ENCODE data around the gene MSI2.

MSI2 gene

DNA sequence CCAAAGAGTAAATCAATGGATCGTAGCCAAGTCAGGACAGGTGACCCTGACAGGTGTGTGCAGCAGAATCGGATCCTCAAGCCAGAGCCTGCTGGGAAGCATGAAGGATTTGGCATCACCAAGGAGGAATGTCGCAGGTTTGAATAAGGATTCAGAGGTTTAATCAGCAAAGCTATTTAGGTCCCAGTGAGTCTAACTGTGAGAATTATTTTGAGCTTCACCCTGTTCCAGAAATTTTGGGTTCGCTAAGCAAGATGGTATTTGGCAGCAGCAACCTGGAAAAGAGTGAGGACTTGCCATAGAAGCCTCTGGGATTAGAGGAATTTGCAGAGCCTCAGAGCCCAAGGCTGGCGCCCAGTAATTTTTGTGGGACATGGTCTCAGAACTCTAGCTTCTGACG is 315.7 kb downstream of the MSI2 start:
- DNase-seq (ENCODE audit: low read depth, low spot score), result no peak

DNA sequence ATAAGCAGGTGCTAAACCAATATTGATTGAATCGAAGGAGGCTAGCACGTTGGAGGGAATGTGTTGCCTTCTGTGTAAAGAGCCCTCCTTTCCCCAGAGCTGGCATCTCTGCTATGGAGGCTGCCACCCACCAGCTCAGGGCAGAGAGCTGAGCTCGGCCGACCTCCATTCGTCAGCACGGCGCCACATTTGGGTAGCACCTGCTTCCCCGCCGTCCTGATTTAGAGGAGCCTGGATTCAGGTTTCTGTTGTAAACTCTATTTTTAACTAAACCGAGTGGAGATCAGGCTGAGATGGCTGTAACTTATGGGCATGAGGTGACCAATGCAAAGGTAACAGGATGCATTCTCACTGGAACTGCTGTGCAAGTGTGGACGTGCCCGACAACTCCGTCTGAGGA is 316.3 kb downstream of the MSI2 start:
- DNase-seq (ENCODE audit: low read depth, low spot score), result no peak

GRCh38 chr17:57574040-57574513 is 317.8 kb downstream of the MSI2 start:
- no peak for DNase-seq (ENCODE audit: low read depth, low spot score)

DNA sequence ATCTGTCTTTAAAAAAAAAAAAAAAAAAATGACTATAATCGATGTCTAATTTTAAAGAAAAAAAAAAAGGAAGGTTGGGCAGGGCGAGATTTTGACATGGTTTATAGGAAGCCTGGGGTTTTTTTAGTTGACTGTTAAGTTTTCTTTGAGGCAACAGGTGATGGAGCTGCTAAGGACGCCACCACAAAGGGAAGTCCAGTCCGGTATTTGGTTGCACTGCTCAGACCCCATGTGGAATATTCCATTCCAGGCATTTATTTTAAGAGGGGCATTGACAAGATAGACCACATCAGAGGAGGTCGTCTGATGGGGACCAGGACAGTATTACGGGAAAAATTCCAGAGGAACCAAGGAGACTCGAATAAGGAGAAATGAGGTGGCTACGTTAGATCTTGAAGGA is 320.4 kb downstream of the MSI2 start:
- DNase-seq (ENCODE audit: low read depth, low spot score), result no peak

DNA sequence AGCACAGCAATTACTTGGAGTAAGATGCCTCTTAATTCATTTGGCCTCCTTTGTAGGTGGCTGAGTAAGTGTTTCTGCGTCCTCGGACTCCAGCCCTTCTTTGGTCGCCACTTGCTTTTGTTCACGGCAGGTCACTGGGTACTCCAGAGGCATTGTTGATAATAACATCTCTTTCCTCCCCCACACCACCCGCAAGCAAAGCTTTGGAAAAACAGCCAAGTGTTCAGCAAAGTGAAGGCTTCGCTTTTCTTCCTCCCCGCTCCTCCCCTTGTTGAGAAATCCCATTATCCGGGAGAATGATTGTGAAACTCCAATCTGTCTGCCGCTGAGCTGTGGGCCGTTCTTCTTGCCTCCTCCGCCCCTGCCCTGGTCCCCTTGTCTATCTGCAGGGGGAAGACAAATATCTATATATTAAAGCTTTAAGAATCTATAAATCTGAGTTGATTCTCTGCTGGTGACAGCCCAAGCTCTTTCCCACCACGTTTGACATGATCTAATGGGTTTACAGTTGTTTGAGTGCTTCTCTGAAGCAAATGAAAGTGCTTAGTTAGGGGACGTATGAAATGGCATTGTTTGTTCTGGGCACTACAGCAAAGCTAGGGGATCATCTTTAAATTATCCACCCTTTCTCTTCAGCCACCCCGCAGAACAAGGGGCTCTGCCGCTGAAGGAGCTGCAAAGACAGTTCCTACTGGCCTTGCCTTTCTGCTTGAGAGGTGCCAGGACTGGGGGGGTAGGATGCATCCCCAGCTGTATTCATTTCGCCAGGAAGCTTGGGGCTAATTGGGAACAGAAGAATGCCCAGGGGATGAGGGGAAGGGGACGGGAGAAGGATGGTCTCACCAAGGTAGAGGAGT is 321.7 kb downstream of the MSI2 start:
- no peak for DNase-seq (ENCODE audit: low read depth, low spot score)

- no peak for DNase-seq (ENCODE audit: low read depth, low spot score)
Measured at GRCh38 chr17:57578608-57579225, 322.4 kb downstream of the MSI2 start.

DNA sequence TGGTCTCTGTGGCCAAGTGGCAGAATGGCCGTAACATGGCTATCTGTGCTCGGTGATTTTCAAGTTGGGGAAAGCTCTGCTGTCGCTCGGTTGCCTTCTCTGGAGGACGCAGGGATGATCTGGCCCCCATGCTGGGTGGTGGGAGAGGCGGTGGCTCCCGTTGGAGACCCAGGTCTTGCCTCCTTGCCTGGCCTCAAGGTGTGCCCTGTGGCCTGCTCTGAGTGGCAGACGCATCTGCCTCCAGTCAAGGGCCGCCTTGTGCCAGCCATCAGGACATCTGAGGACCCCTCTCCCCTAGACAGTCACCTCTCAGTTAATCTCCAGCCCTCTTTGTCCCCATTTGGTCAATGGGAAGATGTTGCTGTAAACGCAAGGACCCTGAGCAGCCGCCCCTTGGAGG is 322.9 kb downstream of the MSI2 start:
- DNase-seq (ENCODE audit: low read depth, low spot score), result no peak

DNA sequence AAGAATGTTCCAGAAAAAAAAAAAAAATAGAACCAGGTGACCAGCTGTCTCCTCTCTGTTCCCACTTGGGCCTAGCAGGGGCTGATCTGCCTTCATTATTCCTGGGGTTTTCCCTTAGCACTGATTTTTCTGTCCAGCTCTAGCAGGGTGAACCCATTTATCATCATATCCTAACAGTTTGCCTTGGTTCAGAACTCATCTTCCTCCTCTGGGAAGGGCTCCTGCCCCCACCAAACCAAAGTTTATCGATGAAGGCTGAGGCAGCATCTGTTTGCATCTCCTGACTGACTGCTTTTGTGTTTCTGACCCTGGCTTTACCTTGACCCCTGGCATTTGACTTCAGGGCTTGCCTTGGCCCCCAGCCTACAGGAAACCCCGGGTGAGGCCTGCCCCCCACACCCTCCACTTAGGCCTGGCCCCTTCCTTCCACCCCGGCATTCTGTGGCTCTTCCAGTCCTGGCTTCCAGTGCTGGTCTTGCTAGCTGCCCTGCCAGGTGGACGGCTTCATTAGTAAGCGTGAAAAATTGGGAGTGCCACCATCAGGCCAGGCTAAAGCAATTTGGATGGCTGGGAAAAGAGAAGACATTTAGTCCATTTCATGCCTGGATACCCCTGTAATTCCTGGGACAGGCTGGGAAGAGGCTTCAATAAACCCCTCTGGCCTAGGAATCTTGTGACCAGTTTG is 323.9 kb downstream of the MSI2 start:
- DNase-seq (ENCODE audit: low read depth, low spot score), result no peak

GRCh38 chr17:57582881-57583756 is 326.8 kb downstream of the MSI2 start:
- DNase-seq (ENCODE audit: low read depth, low spot score), result no peak

DNA sequence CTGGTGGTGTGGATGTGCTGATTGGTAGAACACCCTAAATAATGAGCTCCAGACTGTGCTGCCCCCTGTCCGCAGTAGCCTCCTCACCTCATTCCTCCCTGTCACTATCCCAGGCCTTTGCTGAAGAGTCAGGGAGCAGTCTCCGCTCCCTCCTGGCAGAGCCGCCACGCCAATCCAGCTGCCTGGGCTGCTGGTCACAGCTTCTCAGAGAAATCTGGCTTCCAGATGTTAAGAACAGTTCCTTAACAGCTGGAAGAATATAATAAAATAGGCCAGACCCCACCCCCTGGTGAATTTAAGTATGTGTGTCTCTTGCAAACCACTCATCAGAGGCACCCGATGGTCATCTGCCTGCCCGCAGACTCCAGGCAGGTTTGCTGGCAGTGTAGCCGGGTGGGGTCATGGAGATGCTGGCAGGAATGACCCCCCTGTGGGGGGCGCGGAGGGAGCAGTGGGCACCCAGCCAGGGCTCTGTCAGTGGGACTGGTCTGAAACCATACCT is 327.8 kb downstream of the MSI2 start:
- DNase-seq (ENCODE audit: low read depth, low spot score), result no peak

DNA sequence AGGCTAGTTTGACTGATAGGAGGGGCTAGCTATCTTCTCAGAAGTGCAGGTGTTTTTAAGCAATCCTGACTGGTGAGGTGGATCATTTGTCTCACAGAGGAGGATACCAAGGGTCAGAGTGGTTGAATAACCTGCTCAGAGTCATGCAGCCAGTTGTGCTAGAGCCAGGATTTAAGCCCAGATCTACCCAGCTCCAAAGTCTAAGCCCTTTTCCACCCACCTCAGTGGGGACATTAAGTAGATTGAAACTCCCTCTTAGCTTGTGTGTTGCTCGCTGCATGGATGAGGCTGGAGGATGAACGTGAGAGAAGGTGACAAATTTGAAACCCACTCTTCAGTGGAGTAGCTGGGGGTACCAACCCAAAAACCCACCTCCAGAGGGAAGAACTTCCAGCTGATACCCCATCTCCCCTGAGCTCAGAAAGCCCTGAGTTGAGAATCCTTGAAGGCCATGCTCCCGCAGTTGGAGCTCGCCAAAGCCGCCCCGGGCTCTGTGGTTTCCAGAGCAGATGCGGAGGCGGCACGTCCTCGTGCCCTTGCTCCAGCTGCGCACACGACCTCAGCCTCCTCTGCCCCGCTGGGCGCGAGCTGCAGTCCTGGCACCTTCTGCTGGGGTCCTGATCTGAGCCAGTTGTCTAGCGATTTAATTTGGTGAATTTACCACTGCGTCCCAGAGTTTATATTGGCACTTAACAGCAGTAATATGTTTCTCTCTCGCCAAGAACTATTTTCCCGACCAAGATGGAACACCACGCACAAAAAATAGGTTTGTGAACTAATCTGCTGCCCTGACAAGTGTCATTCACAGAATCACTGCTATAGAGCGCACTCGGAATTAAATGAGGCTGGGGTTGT is 329.2 kb downstream of the MSI2 start:
- no peak for DNase-seq (ENCODE audit: low read depth, low spot score)

DNA sequence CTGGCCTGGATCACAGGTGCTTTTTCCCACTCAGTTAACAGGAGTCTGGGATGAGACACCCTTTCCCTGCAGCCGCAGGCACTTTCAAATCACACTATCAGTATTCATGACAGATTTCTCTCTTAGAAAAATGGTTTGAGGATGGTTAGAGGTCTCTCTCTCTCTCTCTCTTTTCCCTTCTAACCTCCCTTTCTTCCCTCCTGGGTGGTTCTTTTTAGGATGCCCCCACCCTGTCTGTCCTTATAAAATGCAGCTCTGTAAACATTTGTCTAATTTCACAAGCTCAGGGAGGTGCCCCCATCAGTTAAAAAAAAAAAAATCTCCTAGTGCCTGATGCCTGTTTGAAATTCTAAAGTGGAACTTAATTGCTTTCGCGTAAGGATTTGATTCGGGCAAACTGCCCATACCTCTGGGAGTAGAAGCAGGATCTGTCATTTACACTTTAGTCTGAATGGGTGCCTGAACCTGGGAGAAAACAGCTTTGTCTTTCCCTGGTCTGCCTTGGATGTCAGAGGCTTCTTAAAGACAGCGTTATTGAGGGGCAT is 329.9 kb downstream of the MSI2 start:
- DNase-seq (ENCODE audit: low read depth, low spot score), result no peak

- no peak for DNase-seq (ENCODE audit: low read depth, low spot score)
Measured at GRCh38 chr17:57586742-57587141, 330.4 kb downstream of the MSI2 start.

GRCh38 chr17:57587193-57587969 is 331.1 kb downstream of the MSI2 start:
- no peak for DNase-seq (ENCODE audit: low read depth, low spot score)

DNA sequence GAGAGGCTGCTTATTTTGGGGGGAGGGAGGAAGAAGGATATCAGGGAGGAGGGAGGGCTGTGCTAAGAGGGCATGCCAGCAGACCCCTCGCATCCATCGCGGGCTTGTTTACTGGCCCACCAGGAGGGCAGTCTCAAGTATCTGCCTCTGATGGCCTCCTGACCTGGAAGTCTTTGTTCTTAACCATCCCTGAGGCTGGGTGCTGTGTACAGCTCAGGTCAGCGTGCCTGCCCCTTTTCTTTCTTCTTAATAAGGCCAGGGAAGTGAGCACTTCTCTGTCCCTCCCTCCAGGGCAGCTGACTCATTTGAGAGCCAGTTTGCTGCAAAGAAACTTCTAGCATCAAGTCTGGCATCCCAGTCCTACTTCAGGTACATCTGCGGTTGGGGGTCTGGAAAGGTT is 331.8 kb downstream of the MSI2 start:
- DNase-seq (ENCODE audit: low read depth, low spot score), result no peak

DNA sequence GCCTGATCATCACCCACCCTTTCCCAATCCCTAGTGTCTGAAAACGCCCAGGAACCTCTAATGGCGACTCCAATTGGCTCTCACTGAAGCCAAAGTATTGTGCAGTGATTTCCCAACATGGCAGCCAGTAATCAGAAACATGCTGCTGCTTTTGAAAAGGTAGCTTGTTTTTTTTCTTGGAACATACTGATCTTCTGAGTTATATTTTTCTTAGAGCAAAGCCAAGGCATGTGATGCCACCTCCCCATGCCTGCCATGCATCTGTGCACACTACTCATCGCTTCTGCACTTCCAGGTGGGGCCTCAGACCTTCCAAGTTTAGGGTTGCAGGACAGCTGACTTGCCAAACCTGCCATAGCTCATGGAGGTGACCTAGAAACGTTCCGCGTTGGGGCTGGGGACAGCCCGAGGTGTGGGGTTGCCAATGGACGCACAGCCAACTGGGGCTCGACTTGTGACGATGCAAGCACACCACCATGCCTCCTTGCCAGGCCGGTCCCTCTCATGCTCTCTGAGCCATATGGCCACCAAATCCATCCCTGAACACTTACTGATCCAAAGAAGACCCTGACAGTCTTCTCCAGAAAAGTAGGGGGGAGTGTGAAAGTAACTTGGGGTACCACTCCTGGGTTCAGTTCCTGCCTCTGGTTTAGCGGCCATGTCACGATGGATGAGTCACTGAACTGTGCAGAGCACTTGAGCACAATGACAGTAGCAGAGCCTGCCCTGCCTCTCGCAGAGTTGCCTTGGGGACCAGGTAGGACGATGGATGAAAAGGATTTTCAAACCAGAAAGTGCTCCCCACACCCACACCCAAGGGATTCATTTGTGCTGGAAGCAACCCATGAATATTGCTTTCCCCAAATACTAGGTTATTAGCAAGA is 333.1 kb downstream of the MSI2 start:
- DNase-seq (ENCODE audit: low read depth, low spot score), result no peak

DNA sequence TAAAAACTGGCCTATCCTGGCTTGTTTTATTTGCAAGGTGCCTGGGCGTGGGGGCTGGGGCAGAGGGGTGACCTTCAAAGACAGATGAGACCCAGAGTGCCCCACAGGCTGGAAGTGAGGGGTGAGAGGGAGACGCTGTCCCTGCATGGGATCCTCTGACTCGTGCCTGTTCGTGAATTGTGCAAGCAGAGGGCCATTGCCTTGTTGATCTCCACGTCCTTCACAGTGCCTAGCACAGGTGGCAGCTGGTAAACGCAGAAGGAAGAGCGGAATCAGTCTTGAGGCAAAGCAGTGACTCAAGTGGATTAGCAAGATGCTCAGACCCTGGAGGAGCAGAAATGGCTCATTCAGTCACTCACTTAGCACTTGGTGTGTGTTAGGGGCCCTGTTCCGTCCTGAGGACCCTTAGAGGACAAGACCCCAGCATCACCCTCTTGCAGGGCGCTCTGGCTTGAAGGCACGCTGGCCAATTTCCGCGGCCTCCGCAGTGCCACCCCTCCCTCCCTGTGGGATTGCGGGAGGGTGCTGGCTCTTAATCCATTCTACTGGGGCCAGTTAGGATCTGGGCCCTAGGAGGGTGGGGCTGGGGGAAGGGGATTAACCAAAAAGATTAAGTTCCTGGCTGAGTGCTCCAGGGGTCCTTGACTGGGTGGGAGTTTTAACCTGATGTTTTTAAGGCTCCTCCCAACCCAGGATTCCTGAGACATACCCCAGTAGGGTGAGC is 337.6 kb downstream of the MSI2 start:
- DNase-seq (ENCODE audit: low read depth, low spot score), result no peak

- DNase-seq (ENCODE audit: low read depth, low spot score), result no peak
Measured at GRCh38 chr17:57594767-57595166, 338.4 kb downstream of the MSI2 start.
